ENCODE measurements around the gene TSHZ3.

GRCh38 chr19:31342926-31343325 lies 6.3 kb downstream of the TSHZ3 start:
- TF ChIP-seq CTCF (IDR thresholded peaks at IDR 0.05) (no peak), ZFX (IDR thresholded peaks at IDR 0.05; ENCODE audit: borderline replicate concordance) (no peak)

Measured in 22Rv1 (cell line).